Bronchial epithelial cell (primary cell): ENCODE measurements around the gene AMMECR1. TPM values are rescaled to one million over a fixed set of nuclear protein-coding genes. Genes with fewer than 3 reads are reported as not detected.

Experiments
- DNase-seq: peaks from one replicate; pipeline ENCODE4 v3.0.0-alpha.2; 2010; ENCODE audit warnings: low read depth
- FAIRE-seq: peaks from 2 replicates; lab custom pipeline; 2011; peaks lifted over from hg19 to GRCh38; lab: Jason Lieb, UNC
- H3K27me3 ChIP-seq: 2 replicates; pipeline ENCODE4 v1.5.1; 2011; ENCODE audit warnings: low read length; ENCODE audit not compliant: control insufficient read depth, insufficient read depth
- H3K36me3 ChIP-seq: 2 replicates; pipeline ENCODE4 v1.5.1; 2011; ENCODE audit warnings: low read length; ENCODE audit not compliant: control insufficient read depth, insufficient read depth
- H3K4me3 ChIP-seq: 2 replicates; pipeline ENCODE4 v1.5.1; 2011; ENCODE audit warnings: mild to moderate bottlenecking, low read depth, low read length, control low read depth
- CTCF ChIP-seq: IDR thresholded peaks from 2 replicates; pipeline ENCODE4 v1.5.1; 2011; ENCODE audit warnings: mild to moderate bottlenecking, moderate library complexity, low read length, control low read depth, inconsistent platforms; ENCODE audit not compliant: insufficient read depth, severe bottlenecking
- total RNA-seq: library from RNA; depleted of rRNA; stranded (reverse); fragments of >200 nt; gene quantifications from 2 replicates; pipeline ENCODE4 v1.2.1, GENCODE V29; 2014

The AMMECR1 gene
- total RNA-seq, 1 donor from 2014 or later: 19.0 TPM

GRCh38 chrX:110326712-110327111 lies 8.8 kb upstream of the AMMECR1 start:
- DNase-seq (no peak), FAIRE-seq (no peak)
- TF ChIP-seq CTCF: no peak
- no peaks in the 10 kb centered on the region for H3K27me3 ChIP-seq
- no peak overlapping the region for H3K4me3 ChIP-seq
- no peaks in the 10 kb centered on the region for H3K36me3 ChIP-seq

DNA sequence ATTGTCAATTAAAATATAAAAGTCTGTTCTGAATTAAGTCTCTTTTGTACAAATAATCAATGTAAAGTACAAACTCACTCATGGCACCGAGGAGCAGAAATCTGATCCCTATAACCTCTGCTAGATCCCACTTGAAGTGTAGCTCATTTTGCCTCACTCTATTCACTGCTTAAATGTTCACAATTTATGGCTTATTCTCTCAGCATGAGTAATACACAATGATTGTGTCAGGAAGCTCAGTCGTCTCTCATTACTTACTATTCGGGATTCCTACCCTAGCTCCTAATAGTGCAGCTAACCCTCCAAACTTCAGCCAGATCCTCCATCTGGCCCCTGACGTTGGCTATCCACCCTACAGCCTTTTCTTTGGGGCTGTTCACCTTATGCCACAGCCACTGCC lies 4.7 kb upstream of the AMMECR1 start:
- Histone ChIP-seq H3K4me3 (no peak overlapping the region), H3K36me3 (no peaks in the 10 kb centered on the region), H3K27me3 (no peaks in the 10 kb centered on the region)
- DNase-seq (peak; percentile 46), FAIRE-seq (no peak)
- TF ChIP-seq CTCF: no peak

GRCh38 chrX:110321670-110322069 lies 3.8 kb upstream of the AMMECR1 start:
- Histone ChIP-seq H3K36me3 (no peaks in the 10 kb centered on the region), H3K4me3 (no peak overlapping the region), H3K27me3 (no peaks in the 10 kb centered on the region)
- no peak for TF ChIP-seq CTCF
- FAIRE-seq (no peak), DNase-seq (no peak)

DNA sequence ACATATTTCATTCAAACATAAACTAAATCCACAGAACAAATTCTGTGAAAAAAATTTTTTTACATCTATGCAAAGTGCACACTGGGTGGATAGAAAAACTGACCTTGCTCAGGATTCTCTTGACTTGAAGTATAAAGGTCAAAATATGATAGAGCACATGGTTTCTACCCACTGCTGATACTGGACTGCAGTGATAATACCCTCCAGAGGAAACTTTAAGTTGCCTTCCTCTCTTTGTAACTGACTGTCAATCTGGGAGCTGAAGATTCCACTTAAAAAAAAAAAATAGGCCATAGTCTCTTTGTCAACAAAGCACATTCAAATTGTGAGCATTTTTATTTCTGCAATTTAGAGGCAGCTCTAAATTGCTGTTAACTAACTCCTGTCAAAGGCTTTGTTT lies 3.2 kb upstream of the AMMECR1 start:
- H3K27me3 ChIP-seq: no peaks in the 10 kb centered on the region
- FAIRE-seq (no peak), DNase-seq (no peak)
- no peak overlapping the region for H3K4me3 ChIP-seq
- H3K36me3 ChIP-seq: no peaks in the 10 kb centered on the region
- TF ChIP-seq CTCF: no peak

DNA sequence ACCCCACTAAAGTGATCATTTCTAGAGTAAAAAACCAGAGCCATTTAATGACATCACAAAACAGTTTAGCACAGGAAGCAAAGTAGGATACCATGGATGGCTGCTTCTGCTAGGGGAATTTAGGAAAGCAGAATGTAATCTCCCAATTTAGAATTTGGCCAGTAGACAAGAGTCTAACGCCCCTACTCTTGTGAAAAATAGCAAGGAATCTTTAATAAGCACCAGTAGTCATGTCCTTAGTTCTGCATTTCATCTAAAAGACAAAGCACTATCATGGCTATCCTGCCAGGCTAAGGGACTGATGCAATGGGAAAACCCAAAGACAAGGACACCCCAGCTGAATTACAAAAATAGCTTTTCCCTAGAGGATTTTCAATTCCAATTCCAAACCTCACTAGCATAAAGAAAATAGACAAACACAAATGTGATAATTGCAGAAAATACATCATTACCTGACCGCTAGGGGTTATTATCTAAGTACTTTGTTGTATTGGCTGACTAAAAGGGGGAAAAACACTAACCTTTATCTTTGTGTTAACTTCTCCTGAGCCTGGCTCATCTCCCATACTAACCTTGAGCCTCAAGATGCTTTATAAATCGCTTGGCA lies 2.6 kb upstream of the AMMECR1 start:
- TF ChIP-seq CTCF: no peak
- Histone ChIP-seq H3K27me3 (no peaks in the 10 kb centered on the region), H3K4me3 (no peak overlapping the region), H3K36me3 (no peaks in the 10 kb centered on the region)
- no peak for DNase-seq
- no peak for FAIRE-seq

DNA sequence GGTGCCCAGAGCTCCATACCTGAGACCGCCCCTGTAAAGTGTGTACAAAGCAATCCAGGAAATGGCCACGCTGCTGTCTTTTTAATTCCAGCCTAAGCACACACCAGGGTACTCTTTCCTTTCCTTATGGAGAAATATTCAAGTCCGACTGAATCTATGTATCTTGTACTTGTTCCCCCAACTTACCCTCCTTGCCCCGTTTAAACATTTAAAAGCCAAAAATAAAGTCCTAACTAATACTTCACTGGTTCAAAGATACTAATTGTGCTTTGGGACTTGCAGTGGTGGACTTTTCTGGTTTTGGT lies 731 bp upstream of the AMMECR1 start:
- FAIRE-seq (no peak), DNase-seq (peak; percentile 31)
- H3K27me3 ChIP-seq: no peaks in the 10 kb centered on the region
- no peaks in the 10 kb centered on the region for H3K36me3 ChIP-seq
- no peak for TF ChIP-seq CTCF
- H3K4me3 ChIP-seq: peak overlapping the region; percentile 43
